Astrocyte of the spinal cord (primary cell): ENCODE data around the gene MT1M.
A peak's percentile ranks its signal among the peaks of the same experiment; 100 is the strongest.
"Not testable (repeated sequence)": the region's sequence is repeated elsewhere in the genome, so short reads cannot be mapped to it uniquely, and the experiment has no call there.

ENCODE experiments used
- DNase-seq: peaks from one replicate; pipeline ENCODE4 v3.0.0; 2011; ENCODE audit warnings: low read depth, low spot score
- H3K4me3 ChIP-seq: 2 replicates; pipeline ENCODE4 v1.5.1; 2011; ENCODE audit warnings: low read depth, mild to moderate bottlenecking, low read length, moderate library complexity
- CTCF ChIP-seq: IDR thresholded peaks from 2 replicates; pipeline ENCODE4 v1.5.1; 2012; ENCODE audit warnings: low read depth, mild to moderate bottlenecking, low read length, inconsistent platforms
- in situ Hi-C: cut with HindIII; loops from 2 replicates; pipeline ENCODE4 v1.10.0; 2017; ENCODE audit warnings: low sequenced_read_pairs

MT1M gene

DNA sequence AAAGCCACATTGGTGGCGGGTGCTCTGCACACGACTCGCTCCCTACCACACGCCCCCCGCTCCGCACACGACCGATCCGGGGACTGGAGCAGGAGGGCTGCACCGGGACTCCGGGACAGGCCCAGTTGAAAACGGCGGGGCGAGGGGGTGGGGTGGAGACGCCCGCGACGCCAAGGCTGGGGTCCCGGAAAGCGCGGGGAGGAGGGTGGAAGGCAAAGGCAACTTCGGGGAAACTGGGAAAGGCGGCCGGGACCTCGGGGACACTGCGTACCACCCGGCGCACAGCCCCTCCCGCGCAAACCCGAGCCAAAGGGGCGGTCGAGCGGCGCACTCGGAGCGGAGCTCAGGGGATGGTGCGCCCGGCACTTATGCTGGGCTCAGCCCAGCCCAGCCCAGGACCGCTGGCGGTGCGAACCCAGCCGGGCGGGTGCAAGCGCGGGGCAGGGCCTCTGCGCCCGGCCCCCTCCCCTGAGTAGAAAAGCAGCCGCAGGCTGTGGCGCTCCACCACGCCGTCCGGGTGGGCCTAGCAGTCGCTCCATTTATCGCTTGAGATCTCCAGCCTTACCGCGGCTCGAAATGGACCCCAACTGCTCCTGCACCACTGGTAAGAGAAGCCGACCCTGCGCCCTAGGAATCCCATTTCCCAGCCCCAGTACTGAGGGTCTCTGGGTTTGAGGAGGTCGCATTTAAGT is at the start of gene MT1M:
Gene MT1M (plus strand): TSS at position 504 of the 692 bp plus-strand sequence. CDS start 73 bp downstream, at position 577.
- peak within 1 kb of the TSS; percentile 27 for H3K4me3 ChIP-seq
- no peak for DNase-seq
- no peak for TF ChIP-seq CTCF
- in situ Hi-C loops, result no loop called here

- DNase-seq, in situ Hi-C loops, H3K4me3 ChIP-seq: not testable (repeated sequence)
Observed at GRCh38 chr16:56582911-56583310, 49.5 kb upstream of the MT1M start.

- TF ChIP-seq CTCF, result no peak
- H3K4me3 ChIP-seq, result no peak overlapping the region
- in situ Hi-C loops, result no loop called here
Observed at GRCh38 chr16:56583351-56584168, 48.9 kb upstream of the MT1M start.

GRCh38 chr16:56584276-56584675 is 48.2 kb upstream of the MT1M start:
- DNase-seq, result no peak
- no peak overlapping the region for H3K4me3 ChIP-seq
- no peak for TF ChIP-seq CTCF
- in situ Hi-C loops, result no loop called here

More at GRCh38 chr16:56583351-56584168, 48.9 kb upstream of the MT1M start:
- no peak for DNase-seq

DNA sequence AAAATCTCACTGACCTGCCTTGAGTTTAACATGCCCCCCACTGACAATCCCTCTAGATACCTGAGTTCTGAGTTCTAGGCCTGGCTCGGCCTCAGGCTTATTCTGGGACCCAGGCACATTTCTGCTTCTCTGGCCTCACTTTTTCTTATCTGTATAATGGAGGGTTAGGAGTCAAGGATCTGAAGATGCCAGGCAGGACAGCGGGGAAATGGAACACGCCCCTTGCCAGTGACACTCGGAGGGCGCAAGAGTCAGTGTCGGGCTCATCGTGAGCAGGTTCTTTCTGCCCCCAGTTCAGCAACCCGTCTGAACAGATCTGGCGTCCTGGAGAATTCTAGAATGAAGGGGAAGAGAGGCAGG is 43.7 kb upstream of the MT1M start:
- no peak for DNase-seq
- H3K4me3 ChIP-seq, result no peak overlapping the region
- TF ChIP-seq CTCF, result no peak
- in situ Hi-C loops, result no loop called here

GRCh38 chr16:56589141-56590039 is 43.1 kb upstream of the MT1M start, which contains the start of gene MT3:
Gene MT3, plus strand, starts transcription at chr16:56589528. Its CDS starts 63 bp downstream, at chr16:56589591.
- no peak for TF ChIP-seq CTCF
- H3K4me3 ChIP-seq, result no peak within 1 kb of the TSS
- no peak for DNase-seq
- in situ Hi-C loops, result no loop called here
